Measurements from ENCODE around the gene C11orf87.

Gene C11orf87

DNA sequence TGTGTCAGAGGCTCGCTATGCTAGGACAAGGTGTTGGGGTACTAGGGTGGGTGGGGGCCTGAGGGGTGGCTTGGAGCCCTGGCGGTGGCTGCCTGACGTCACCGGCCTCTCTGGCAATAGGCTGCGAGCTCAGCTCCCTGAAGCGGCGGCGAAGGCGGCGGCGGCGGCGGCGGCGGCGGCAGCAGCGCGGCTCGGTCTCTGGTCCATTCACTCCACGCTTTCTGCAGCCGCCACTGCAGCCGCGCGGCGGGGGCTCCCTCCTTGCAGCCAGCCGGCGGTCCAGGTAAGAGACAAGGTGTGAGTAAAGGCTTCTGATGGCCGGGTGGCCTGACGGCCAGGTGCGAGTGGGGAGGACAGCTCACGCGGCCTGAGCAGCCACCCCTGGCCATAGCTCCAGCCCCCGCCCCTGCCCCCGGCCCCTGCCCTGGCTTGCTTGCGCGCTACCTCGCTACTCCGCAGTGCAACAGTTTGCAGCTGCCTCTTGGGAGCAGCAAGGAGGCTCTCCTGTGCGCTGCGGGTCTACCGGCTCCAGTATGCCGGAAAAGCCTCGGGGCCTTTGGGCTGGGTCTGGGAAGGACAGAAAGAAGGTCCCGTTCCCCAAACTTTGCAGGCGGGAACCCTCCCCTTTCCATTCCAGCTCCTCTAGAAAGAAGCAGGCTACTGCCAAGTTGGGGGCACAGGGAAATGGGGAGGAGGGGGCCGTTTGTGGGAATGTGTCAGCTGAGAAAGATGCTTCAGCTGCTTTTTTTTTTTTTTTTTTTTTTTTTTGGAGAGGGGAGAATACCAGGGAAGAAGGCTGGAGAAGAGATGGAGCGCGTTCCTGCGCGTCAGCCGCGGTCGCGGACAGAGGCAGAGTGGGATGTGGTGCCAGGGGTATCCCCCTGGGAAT is at the start of gene C11orf87:
Gene C11orf87, plus strand, starts transcription at position 210 of the 889 bp plus-strand sequence. CDS start 1,444 bp downstream, outside the sequence.
- DNase-seq (ENCODE audit: low read depth), result no peak

GRCh38 chr11:109374032-109374431 is 48.0 kb upstream of the C11orf87 start:
- no peak for DNase-seq (ENCODE audit: low read depth)

- DNase-seq (ENCODE audit: low read depth), result no peak
Observed at GRCh38 chr11:109374441-109374840, 47.5 kb upstream of the C11orf87 start.

DNA sequence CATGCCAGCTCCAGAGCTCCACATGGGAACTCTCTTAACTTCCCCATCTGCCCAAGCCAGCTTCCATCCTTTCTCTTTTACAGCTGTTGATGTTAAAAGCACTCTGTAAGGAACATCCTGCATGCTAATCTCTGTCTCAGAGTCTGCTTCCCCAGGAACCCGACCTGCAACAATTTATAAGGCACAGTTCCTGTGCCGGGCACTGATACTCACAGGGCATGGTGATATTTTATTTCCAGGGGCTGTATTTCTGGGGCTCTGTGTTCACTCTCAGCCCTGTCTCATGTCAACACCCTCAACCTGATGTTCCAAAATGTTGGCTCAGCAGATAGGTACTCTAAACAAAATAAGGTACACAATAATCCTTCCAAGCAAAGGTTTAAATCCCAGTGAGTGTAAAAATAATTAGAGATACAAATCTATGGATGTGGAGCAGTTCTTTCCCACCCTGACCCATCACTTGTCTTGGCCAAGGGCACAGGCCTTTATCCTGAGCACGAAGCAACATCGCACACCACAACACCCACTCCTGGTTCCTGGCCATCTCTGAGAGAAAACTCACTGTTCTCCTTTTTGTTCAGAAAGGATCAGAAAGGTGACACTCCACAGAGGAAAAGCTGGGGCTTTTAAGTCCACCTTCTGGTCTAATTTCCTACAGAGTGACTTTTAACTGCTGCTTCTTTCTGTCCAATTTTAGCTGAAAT is 44.8 kb upstream of the C11orf87 start:
- no peak for DNase-seq (ENCODE audit: low read depth)

- DNase-seq (ENCODE audit: low read depth), result no peak
Observed at GRCh38 chr11:109378034-109378433, 44.0 kb upstream of the C11orf87 start.

- DNase-seq (ENCODE audit: low read depth), result no peak
Observed at GRCh38 chr11:109383306-109383705, 38.7 kb upstream of the C11orf87 start.

DNA sequence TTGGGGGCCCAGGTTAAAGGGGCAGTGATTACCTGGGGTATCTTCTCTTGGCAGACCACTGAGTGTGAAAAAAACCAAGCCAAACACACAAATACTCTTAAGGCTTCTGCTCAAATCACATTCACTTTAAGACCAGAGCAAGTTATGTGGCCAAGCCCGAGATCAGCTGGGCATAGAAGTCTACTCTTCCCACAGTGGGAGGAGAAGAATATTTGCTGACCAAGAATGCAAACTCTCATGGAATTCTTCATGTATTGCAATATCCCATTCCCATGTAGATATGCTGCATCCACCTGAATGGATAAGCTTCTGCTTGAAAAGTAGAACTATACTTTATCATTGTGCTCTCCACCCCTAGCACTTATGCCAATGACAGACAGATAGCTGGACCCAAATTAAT is 37.1 kb upstream of the C11orf87 start:
- DNase-seq (ENCODE audit: low read depth), result no peak

GRCh38 chr11:109388982-109389381 is 33.0 kb upstream of the C11orf87 start:
- DNase-seq (ENCODE audit: low read depth), result no peak

GRCh38 chr11:109390752-109391151 is 31.2 kb upstream of the C11orf87 start:
- no peak for DNase-seq (ENCODE audit: low read depth)

DNA sequence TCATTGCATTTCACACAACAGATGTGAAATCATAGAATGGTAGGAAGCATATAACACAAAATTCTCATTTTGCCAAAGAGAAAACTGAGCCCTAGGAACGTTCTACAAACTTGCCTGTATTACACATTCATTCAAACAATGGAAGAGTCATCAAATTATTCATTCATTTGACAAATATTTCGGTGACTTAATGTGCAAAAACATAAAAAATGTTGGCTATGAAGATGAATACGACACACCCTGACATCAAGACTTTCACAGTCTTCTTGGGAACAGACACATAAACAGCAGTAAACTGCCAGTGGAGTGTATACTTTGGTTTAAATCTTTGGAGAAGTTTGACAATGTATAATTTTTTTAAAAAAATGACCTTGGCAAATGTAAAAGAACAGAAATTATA is 20.4 kb upstream of the C11orf87 start:
- no peak for DNase-seq (ENCODE audit: low read depth)

- DNase-seq (ENCODE audit: low read depth), result no peak
Observed at GRCh38 chr11:109405671-109406070, 16.3 kb upstream of the C11orf87 start.

DNA sequence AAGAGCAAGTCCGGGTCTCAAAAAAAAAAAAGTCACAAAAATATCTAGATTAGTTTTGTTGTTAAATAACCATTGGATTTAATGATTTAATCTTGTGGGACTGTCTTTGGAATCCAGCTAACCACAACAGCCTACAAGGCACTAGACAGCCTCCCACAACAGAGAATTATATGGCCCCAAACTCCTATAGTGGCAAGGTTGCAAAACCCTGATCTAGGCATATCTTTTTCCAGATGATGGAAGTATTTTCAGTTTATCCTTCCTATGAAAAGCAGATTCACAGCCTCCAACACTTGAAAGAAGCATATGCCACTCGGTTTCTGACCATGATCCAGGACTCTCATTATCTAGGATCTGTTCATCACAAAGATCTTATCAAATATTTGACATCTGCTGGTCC is 5.4 kb upstream of the C11orf87 start:
- no peak for DNase-seq (ENCODE audit: low read depth)

DNA sequence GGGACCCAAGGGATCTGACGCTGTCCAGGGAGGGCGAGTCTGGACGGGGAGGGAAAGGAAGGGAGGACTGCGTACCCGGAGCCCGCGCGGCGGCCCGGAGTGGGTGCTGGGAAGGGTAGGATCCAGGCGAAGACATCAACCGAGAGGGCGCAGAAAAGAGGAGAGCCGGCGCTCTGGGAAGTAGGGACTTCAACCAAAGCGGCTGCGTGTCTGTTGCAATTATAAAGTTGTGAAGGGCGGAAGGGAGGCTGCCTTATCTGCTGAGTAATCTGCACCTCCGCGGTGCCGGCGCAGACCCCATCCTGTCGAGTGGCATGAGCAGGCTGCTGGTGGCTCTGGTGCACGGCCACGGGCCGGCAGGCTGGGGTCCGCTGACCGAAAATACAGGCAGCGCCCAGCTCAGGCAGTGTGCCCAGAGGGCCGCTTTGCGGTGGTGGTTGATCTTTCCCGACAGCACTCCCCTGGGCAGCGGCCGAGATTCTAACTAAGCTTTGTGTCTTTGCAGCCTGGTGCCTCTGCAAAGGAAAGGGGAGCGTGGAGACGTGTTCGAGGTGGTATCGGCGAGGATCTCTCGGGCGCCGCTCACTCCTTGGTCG is 978 bp downstream of the C11orf87 start:
- no peak for DNase-seq (ENCODE audit: low read depth)

- no peak for DNase-seq (ENCODE audit: low read depth)
Observed at GRCh38 chr11:109423466-109424190, 1.6 kb downstream of the C11orf87 start.

DNA sequence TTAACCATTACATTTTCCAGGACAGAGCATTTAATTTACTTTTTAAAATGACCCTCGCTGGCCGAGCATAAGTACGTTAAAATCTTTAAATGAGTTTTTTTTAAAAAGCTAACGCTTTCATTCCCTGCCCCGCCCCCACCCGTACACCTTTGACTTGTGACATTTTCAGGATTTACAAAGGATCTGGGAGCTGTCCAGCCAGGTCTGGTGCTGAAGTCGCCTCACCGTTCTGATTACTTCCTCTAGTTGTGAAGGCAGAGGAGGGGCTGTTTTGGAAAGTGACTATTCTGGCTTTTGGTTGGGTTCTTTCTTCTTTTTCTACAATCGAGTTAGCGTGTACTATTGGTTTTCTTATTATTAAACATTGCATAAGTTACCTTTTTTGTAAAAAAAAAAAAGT is 2.9 kb downstream of the C11orf87 start:
- DNase-seq (ENCODE audit: low read depth), result no peak

GRCh38 chr11:109425554-109425953 is 3.6 kb downstream of the C11orf87 start:
- no peak for DNase-seq (ENCODE audit: low read depth)

DNA sequence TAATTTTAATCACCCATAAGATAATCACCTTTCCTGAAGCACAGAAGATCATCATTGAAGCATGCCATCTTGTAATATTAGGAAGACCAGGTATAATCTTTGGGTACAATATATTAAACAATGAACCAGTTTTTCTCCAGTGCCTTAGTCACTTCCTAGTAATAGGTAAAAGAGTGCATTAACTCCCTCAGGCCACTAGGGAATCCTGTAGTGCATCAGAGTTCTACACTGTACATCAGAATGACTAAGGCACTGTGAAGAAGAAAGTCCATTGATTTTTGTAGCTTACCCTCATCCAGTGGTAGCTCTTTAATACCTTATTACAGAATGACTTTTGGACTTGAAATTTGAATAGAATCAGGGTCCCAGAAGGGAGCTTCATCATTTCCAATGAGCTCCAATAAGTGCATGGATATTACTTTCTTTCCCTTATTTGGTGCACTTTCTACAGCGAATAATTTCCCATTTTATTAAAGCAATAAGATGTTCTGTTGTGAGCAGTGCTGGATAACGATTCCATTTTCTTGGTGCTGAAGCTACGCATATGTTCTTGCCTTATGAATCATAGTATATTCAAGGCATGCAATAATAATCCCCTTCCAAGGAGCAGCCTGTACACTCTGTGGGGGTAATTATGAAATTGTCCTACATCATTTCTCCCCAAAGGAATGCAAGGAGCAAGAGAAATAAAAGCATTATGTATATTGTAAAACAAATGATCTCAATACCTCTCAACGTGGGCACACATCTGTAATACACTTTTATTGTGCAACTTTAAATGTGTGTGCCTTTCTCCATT is 4.7 kb downstream of the C11orf87 start:
- DNase-seq (ENCODE audit: low read depth), result no peak

- no peak for DNase-seq (ENCODE audit: low read depth)
Observed at GRCh38 chr11:109432105-109432504, 10.1 kb downstream of the C11orf87 start.

DNA sequence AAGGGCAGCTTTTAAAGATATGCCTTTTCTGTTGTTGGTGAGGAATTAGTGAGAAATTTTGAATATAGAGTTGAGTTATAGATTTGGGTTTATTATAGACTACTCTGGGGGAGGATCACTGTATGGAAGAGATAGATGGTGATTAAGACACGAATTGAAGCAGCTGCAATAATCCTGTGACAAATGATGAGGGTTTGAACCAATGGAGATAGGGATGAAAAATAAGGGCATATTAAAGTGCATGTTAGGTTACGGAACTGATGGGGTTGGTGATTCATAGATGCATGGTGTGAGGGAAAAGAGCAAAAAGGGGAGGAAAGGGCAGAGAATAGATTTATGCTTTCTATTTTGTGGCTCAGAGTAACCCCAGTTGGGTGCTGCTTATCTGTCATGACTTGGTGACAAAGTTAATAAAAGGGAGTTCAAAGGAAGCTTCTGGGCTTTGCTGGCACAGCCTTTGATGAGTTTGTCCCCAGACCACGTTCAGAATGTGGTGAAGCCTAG is 11.8 kb downstream of the C11orf87 start:
- no peak for DNase-seq (ENCODE audit: low read depth)

DNA sequence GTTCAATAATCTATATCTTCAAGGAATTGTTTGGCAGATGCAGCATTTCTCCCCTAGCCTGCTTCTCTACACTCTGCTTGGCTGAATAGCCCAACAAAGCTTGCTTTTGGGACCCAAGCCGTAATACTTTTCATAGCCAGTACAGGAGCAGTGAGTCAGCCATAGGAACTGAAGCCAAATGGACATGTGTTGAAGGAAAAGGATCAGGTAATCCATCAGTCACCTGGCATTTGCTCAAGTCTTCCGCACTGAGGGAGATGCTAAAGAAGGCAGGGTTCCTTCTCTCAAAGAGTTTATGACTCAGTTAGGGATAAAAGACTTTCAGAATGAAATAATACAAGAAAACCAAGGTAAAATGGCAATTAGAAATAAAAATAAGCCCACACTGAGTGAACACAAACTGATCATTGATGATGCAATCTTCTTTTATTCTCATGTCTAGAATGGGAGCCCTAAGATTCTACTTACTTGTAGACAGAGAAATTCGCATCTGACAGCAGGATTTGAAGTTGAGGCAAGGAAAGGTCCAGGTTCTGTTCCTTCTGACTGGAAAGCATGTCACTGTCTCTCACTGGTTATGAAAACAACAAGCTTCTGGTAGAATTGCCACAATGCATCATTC is 13.2 kb downstream of the C11orf87 start:
- no peak for DNase-seq (ENCODE audit: low read depth)

GRCh38 chr11:109439684-109440083 is 17.7 kb downstream of the C11orf87 start:
- DNase-seq (ENCODE audit: low read depth), result no peak

Data from stimulated activated CD8-positive, alpha-beta memory T cell treated with anti-CD3 and anti-CD28 coated beads, Interleukin-15, amount 100 ng/mL, for 24 hours (primary cell).